ENCODE measurements around the gene HNRNPM. TPM values are rescaled to one million over a fixed set of nuclear protein-coding genes. Genes with fewer than 3 reads are reported as not detected.

The HNRNPM gene
- total RNA-seq, 2 donors from 2014 or later = 117 to 155 TPM

DNA sequence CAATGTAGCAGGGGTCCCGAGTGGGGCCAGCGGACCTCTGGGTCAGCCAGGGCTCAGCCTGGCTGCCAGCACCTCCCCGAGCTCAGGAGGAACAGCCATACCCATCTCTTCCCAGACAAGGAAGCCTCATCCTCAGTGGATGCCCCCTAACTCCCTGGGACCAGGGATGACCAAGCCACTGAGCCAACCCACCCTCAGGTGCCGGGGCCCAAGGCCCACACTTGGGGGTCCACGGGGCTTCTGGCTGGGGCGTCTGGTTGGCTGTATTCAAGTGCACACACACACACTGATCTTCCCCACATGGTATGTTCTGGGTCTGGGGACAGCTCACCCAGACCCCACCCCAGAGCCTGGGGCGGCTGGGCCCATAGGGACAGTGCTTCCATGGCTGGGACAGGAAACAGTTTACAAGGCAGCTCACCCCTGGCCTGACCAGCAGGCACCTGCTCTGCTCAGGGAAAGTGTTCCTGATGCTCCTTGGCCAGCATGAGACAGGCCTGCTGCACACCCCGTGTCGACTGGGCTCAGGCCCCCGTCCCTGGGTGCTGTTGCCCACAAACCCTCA, 46.9 kb upstream of the HNRNPM start:
- Histone ChIP-seq H3K9me3 (no peaks in the 10 kb centered on the region), H3K4me1 (ENCODE audit: control insufficient read depth in 1 of 2, low read depth in 2 of 2) (peaks cover 14 to 45% of the 10 kb centered on the region in 2 donors), H3K4me3 (no peak overlapping the region), H3K27me3 (replicated peaks; ENCODE audit: insufficient read depth) (no peaks in the 10 kb centered on the region), H3K36me3 (peaks cover 21% of the 10 kb centered on the region), H3K27ac (no peak overlapping the region)
- no peak for ATAC-seq (ENCODE audit: insufficient number of reproducible peaks, low FRiP score, low read depth)
- TF ChIP-seq, protein P1, sequence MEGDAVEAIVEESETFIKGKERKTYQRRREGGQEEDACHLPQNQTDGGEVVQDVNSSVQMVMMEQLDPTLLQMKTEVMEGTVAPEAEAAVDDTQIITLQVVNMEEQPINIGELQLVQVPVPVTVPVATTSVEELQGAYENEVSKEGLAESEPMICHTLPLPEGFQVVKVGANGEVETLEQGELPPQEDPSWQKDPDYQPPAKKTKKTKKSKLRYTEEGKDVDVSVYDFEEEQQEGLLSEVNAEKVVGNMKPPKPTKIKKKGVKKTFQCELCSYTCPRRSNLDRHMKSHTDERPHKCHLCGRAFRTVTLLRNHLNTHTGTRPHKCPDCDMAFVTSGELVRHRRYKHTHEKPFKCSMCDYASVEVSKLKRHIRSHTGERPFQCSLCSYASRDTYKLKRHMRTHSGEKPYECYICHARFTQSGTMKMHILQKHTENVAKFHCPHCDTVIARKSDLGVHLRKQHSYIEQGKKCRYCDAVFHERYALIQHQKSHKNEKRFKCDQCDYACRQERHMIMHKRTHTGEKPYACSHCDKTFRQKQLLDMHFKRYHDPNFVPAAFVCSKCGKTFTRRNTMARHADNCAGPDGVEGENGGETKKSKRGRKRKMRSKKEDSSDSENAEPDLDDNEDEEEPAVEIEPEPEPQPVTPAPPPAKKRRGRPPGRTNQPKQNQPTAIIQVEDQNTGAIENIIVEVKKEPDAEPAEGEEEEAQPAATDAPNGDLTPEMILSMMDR (IDR thresholded peaks at IDR 0.05) = no peak
- DNase-seq (ENCODE audit: low spot score) = no peak

DNA sequence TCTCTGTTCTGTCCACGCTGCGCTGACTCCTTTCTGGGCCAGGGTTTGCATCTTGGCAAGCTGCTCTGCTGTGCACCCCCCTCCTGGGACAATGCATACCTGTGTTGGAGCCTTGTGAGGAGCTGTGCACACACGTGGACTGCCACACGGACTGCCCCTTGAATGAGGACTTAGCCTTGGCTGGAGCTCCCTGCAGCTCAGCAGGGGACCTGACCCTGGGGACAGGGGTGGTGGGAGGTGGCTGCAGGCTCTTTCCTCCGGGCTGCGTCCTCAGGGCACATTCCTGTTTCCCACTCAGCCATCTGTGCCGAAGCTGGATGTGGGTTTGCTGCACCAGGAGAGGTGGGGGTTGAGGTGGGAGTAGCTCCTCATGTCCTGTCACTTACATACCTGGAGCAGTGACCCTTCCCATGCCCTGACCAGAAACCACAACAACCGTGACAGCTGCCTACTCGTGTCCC, 46.4 kb upstream of the HNRNPM start:
- Histone ChIP-seq H3K27ac (no peak overlapping the region), H3K27me3 (replicated peaks; ENCODE audit: insufficient read depth) (no peaks in the 10 kb centered on the region)

DNA sequence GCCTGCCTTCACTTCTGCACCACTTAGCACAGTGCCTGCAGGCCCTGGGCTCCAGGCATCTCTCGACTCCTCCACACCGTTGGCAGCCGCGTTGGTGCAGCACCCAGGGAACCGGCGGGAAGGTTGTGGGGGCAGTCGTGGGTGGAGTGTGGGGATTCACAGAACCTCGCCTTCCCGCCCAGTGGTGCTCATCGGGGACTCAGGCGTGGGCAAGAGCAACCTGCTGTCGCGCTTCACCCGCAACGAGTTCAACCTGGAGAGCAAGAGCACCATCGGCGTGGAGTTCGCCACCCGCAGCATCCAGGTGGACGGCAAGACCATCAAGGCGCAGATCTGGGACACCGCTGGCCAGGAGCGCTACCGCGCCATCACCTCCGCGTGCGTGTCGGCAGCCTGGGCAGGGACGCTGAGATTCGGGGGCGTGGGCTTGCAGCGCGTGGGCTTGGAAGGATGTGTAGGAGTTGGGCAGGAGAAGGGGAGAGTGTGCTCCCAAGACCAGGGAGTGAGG, 45.0 kb upstream of the HNRNPM start:
- TF ChIP-seq, protein P1 (IDR thresholded peaks at IDR 0.05) = no peak
- Histone ChIP-seq H3K27me3 (replicated peaks; ENCODE audit: insufficient read depth) (no peaks in the 10 kb centered on the region), H3K9me3 (no peaks in the 10 kb centered on the region), H3K36me3 (peaks cover 36% of the 10 kb centered on the region), H3K4me3 (no peak overlapping the region), H3K4me1 (ENCODE audit: control insufficient read depth in 1 of 2, low read depth in 2 of 2) (peaks cover 0 to 26% of the 10 kb centered on the region in 2 donors), H3K27ac (no peak overlapping the region)
- DNase-seq (ENCODE audit: low spot score) = no peak
- ATAC-seq (ENCODE audit: insufficient number of reproducible peaks, low FRiP score, low read depth) = no peak

More for the DNA sequence above, 46.4 kb upstream of the HNRNPM start:
- ATAC-seq (ENCODE audit: insufficient number of reproducible peaks, low FRiP score, low read depth) (no peak), DNase-seq (ENCODE audit: low spot score) (no peak)
- Histone ChIP-seq H3K9me3 (no peaks in the 10 kb centered on the region), H3K4me1 (ENCODE audit: control insufficient read depth in 1 of 2, low read depth in 2 of 2) (peaks cover 11 to 40% of the 10 kb centered on the region in 2 donors), H3K36me3 (peaks cover 26% of the 10 kb centered on the region), H3K4me3 (no peak overlapping the region)
- TF ChIP-seq, protein P1 (IDR thresholded peaks at IDR 0.05) = no peak

DNA sequence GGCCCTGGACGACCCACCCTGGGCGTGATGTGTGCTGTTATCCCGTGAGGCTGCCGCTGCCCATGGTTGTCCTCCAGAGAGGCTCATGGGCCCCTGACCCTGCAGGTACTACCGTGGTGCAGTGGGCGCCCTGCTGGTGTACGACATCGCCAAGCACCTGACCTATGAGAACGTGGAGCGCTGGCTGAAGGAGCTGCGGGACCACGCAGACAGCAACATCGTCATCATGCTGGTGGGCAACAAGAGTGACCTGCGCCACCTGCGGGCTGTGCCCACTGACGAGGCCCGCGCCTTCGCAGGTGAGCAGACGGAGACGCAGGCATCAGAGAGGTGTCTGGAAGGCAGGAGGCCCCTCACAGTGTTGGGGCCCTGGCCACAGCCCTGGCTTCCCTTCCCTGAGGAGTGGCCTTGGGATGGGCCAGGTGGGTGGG, 42.8 kb upstream of the HNRNPM start:
- Histone ChIP-seq H3K36me3 (peaks cover 44% of the 10 kb centered on the region), H3K4me3 (no peak overlapping the region), H3K4me1 (ENCODE audit: control insufficient read depth in 1 of 2, low read depth in 2 of 2) (peaks cover 0 to 9% of the 10 kb centered on the region in 2 donors), H3K27me3 (replicated peaks; ENCODE audit: insufficient read depth) (no peaks in the 10 kb centered on the region), H3K9me3 (no peaks in the 10 kb centered on the region), H3K27ac (no peak overlapping the region)
- DNase-seq (ENCODE audit: low spot score) (no peak), ATAC-seq (ENCODE audit: insufficient number of reproducible peaks, low FRiP score, low read depth) (no peak)
- TF ChIP-seq, protein P1 (IDR thresholded peaks at IDR 0.05) = no peak

DNA sequence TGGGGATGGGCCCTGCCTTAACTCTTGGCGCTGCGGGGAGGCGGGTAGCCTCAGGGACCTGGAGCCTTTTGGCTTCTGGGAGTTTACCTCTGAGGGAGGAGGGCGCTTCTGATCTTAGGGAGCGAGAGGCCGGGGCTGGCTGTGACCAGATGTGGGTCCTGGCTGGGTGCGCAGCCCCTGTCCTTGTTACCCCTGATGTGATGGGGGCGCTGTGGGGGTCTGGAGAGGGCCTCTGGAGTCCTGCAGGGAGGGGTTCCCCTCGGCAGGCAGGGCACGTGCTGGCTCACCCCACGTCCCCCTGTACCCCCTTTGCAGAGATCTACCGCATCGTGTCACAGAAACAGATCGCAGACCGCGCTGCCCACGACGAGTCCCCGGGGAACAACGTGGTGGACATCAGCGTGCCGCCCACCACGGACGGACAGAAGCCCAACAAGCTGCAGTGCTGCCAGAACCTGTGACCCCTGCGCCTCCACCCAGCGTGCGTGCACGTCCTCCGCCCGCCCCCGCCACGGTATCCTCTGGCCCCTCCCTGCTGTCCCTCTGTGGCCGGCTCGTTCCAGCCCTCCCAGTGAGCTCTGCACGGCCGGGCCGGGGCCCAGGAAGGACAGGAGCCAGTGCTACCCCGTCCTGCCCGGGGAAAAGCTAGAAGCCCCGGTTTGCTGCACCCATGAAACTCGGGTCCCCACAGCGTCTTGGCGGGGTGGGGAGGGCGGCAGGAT, 41.5 kb upstream of the HNRNPM start:
- H3K36me3 ChIP-seq = peaks cover 44% of the 10 kb centered on the region

More for the DNA sequence above, 41.5 kb upstream of the HNRNPM start:
- no peaks in the 10 kb centered on the region for H3K27me3 ChIP-seq (replicated peaks; ENCODE audit: insufficient read depth)
- TF ChIP-seq, protein P1 (IDR thresholded peaks at IDR 0.05) = no peak
- ATAC-seq (ENCODE audit: insufficient number of reproducible peaks, low FRiP score, low read depth) = no peak
- no peaks in the 10 kb centered on the region for H3K9me3 ChIP-seq
- no peaks in the 10 kb centered on the region for H3K4me1 ChIP-seq (ENCODE audit: control insufficient read depth in 1 of 2, low read depth in 2 of 2)
- DNase-seq (ENCODE audit: low spot score) = no peak
- H3K4me3 ChIP-seq = no peak overlapping the region
- no peak overlapping the region for H3K27ac ChIP-seq
